GM21423 (cell line): ENCODE measurements around the gene IFNGR2.
"Not testable (repeated sequence)": the region's sequence is repeated elsewhere in the genome, so short reads cannot be mapped to it uniquely, and the experiment has no call there.

Experiments used
- ATAC-seq: cut with Tn5 transposase; IDR thresholded peaks from one replicate; pipeline ENCODE4 v1.9.1; 2021; ENCODE audit warnings: mild to moderate bottlenecking, moderate library complexity; ENCODE audit not compliant: unreplicated experiment

IFNGR2 gene

GRCh38 chr21:33434770-33435360 is 31.7 kb downstream of the IFNGR2 start:
- ATAC-seq, result peak; percentile 90

DNA sequence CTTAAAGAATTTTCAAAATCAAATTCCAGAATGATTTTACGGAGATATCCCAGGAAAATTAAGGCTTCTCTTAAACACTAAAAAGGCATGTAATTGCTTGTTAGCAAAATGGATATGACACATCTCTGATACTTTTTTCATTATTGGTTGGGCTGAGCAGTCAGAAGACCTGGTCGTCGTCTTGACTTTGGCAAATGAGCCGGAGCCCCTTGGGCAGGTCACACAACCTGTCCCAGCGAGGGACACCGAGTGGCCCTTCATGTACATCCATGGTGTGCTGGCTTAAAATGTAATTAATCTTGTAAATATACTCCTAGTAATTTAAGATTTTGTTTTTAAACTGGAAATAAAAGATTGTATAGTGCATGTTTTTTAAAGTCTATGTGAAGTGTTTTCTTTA is 33.9 kb downstream of the IFNGR2 start:
- no peak for ATAC-seq

GRCh38 chr21:33441489-33442477 is 38.6 kb downstream of the IFNGR2 start:
- ATAC-seq, result peak; percentile 74

DNA sequence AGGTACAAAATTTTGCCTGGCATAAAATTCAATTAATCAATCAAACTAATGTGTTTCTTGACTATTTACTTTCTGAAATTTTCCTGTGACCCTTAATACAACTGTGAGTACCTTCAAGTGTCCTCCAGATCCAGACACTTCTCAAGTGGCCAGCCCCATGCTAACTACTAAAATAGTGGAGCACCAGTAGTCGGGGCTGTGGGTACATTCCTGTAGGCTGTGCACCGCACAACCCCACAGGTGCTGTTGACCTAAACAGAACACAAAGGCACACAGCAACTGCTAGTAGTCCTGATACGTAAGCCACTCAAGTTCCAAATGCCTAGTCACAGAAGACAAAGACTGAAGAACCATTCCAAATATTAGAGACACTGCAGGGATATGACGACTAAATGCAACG is 40.0 kb downstream of the IFNGR2 start:
- no peak for ATAC-seq

GRCh38 chr21:33444499-33444898 is 41.3 kb downstream of the IFNGR2 start:
- ATAC-seq, result no peak

- ATAC-seq, result not testable (repeated sequence)
Measured at GRCh38 chr21:33446620-33447019, 43.4 kb downstream of the IFNGR2 start.

DNA sequence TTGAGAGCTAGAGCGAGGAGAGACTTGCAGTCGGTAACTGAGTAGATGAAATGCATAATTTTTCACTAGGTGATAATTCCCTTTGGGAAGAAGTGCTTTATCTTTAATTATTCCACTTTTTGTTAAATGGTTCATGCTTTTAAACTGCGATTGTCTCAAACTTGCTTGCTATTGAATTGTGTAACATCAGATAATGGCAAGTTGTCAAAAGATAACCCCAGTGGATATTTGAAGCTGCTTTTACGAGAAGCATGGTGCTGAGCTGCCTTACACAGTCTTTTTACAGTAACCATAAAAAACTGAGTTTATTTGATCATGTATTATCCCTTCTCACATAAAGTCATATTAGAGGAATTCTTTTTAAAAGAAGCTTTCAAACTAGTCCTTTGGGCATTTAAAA is 46.4 kb downstream of the IFNGR2 start:
- ATAC-seq, result no peak

GRCh38 chr21:33451634-33452071 is 48.4 kb downstream of the IFNGR2 start:
- ATAC-seq, result no peak

DNA sequence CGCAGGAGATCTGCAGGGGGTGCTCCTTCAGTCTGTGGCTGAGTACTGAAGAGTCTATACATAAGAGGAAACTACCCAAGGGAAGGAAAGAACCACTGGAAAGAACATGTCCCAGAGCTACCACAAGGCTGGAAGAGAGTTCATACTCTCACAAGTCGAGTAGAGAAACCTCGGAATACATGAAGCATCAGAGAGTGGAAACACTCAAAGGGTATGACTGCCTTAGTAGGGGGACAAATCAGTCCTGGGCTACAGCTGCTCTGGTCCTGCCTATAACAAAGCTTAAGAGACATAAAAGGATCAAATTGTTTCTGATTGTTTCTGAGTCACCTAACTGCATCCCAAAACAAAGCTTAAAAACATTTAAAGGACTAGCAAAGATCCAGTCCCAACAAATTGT is 49.1 kb downstream of the IFNGR2 start:
- ATAC-seq, result no peak

DNA sequence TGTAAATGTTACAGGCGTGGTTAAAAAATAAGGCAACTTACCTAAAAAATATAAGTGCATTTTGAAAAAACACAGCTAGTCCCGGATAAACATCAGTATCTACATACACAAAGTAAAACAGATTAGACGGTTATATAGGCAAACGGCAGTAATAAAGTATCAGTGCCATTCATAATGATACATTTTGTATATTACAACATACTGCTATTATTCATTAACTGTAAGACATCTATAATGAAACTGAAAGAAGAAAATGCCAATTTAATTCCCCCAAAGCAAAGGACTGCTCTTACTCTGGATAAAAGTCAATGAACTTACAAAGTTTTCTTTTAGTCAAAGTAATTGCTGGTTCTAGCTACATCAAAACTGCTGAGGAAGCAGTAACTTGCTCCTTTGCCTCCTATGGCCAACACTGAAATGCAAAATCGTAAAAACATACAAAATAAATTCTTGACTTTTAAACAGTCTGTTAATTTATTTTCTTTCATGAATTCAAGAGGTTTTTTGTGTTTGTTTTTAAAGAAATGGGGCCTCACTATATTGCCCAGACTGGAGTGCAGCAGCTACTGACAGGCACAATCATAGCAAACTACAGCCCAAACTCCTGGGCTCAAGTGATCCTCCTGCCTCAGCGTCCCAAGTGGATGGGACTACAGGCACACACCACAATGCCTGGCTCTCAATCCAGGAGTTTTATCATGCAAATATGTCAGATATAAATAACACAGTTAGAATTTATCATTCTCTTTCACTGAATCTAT is 52.7 kb downstream of the IFNGR2 start:
- no peak for ATAC-seq

DNA sequence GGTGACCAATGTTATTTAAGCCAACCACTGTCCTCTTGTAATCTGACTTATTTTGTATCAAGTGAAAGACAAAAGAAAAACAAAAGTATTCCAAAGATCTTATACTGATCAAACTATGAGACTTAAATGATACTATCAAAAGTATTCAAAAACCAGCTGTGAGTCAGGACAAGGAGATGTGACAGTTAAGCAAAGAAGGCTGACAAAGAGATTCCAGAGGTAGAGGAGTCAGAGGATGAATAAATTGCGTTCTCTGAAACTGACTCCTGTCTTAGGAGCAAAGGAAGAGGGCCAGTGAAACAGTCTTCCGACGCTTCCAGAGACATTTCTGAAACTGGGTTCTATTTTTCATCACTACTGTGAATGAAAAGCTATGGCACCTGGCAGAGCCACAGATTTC is 55.6 kb downstream of the IFNGR2 start:
- ATAC-seq, result no peak

DNA sequence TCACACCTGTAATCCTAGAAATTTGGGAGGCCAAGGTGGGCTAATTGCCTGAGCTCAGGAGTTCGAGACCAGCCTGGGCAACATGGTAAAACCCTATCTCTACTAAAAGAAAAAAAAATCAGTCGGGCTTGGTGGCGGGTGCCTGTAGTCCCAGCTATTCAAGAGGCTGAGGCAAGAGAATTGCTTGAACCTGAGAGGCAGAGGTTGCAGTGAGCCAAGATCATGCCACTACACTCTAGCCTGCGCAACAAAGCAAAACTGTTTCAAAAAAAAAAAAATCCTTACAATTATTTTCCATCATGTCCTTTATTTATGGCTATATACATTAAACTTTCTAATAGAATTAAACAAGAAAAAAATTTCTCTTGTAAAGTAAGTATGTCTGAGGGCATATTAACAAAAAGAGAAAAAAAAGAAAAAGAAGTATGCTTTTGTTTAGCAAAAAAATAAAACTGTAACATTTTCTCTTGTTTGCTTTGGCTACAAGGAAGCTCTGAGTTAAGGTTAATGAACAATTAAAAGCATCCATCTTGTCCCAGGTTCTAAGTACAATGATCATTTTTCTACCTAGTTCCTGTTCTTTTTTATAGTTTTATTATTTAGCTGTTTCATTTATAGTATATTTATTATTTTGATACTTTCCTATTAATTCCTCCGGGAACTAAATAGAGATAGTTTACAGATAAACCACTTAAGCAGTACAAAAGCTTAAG is 58.5 kb downstream of the IFNGR2 start:
- no peak for ATAC-seq

DNA sequence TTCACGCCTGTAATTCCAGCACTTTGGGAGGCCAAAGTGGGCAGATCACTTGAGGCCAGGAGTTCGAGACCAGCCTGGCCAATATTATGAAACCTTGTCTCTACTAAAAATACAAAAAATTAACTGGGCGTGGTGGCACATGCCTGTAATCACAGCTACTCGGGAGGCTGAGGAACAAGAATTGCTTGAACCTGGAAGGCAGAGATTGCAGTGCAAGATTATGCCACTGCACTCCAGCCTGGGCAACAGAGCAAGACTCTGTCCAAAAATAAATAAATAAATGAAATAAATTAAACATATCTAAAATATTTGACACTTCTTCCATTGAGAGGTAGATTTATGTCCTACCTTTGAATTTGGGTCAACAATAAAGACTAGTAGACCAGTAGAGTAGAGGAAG is 66.0 kb downstream of the IFNGR2 start:
- ATAC-seq, result not testable (repeated sequence)

DNA sequence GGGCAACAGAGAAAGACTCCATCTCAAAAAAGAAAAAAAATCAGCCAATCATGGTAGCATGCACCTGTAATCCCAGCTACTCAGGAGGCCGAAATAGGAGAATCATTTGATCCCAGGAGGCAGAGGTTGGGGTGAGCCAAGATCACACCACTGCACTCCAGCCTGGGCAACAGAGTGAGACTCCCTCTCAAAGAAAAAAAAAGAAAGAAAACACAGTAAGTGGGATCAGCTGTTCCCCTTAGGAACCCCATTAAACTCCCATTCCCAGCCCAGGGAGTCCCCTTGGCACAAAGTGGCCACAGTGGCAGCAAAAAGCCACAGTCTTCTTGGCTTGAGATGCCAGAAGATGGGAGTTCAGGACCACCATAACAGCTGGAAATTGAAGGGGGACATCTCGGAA is 67.5 kb downstream of the IFNGR2 start:
- no peak for ATAC-seq

- ATAC-seq, result no peak
Measured at GRCh38 chr21:33473344-33473743, 70.1 kb downstream of the IFNGR2 start.

GRCh38 chr21:33477066-33477465 is 73.9 kb downstream of the IFNGR2 start:
- ATAC-seq, result no peak

GRCh38 chr21:33478182-33478581 is 75.0 kb downstream of the IFNGR2 start:
- no peak for ATAC-seq

DNA sequence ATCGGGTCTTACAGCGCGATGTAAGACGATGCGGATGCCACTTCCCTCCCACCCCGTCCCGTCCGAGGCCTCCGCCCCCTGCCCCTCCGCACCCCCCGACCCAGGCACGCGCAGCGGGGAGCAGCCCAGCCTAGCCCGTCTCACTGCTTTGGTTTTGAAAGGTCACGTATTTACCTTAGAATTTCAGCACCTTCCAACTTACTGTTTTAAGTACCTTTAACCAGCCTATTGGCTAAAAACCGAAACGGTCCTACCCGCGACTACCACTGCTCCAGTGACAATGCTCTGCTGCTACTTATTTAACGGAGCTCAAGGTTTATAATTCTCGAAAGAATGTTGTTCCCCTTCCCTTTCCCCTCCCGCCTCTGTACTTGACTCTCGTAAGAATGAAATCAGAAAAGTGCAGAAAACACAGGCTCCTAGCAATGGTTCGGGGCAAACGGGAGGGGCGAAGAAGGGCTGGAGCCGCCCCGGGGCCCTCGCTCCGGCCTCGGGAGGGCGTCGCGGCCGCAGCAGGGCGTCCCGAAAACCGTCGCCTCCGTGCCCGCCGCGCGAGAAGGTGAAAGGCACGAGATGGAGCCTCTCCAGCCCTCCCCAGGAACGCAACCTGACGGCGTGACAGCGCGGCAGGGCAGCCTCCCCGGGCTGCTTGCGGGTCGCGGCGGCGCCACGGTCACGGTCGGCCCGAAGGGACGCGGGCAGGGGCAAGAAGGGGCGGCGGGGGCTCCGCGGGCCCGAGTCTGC is 75.9 kb downstream of the IFNGR2 start:
- peak; percentile 14 for ATAC-seq

DNA sequence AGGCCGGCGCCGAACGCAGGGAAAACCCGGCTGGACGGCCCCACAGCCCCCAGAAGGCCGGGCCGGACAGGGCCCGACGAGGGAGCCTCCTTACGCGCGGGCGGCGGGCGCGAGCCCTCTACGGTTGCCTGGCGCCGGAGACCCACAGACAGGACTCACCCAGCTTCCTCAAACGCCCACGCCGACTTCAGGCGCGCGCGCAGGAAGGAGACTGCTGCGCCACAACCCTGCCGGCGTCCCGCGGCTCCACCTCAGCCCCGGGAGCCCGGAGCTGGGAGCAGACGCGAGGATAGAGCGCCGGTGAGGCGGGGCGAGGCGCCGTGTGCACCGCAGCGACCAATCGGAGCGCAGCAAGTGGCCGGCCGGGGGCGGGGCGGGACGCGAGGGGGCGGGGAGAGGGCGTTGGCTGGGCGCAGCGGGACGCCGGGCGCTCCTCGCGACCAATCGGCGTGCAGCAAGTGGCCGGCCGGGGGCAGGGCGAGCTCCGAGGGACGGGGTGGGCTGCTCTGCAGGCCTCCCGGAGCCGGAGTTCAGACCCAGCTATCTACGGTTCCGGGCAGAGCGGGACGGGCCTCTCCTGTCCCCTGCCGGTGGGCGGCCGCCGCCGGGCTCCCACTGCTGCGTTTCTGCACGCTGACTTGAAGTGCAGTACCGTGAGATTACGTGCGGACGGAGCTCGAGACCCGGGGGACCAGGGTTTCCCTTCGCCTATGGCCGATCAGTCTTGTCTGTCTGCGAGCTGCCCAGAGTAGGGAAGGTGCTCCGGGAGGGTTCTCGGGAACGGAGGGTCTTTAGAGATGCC is 76.7 kb downstream of the IFNGR2 start, which contains the start of gene TMEM50B:
Gene TMEM50B (minus strand): TSS at position 296 of the 802 bp plus-strand sequence. CDS start 11,089 bp downstream, outside the sequence.
- peak; percentile 83 for ATAC-seq
